H9 (cell line): ENCODE measurements around the gene SLX4IP. TPM values are rescaled to one million over a fixed set of nuclear protein-coding genes. Genes with fewer than 3 reads are reported as not detected.
A peak's percentile ranks its signal among the peaks of the same experiment; 100 is the strongest.

Experiments
- DNase-seq: peaks from one replicate; pipeline ENCODE4 v3.0.0-alpha.2; 2017
- H2AFZ ChIP-seq: one replicate; pipeline ENCODE4 v1.6.1; 2013; ENCODE audit warnings: mild to moderate bottlenecking, low read length, control low read depth, moderate library complexity
- H2AK5ac ChIP-seq: 2 replicates; pipeline ENCODE4 v1.6.1; 2013; ENCODE audit warnings: low read length, control low read depth, mixed read lengths; ENCODE audit not compliant: insufficient read length
- H2BK120ac ChIP-seq: one replicate; pipeline ENCODE4 v1.6.1; 2013; ENCODE audit warnings: low read depth, mild to moderate bottlenecking, low read length, control low read depth, inconsistent platforms; ENCODE audit not compliant: poor library complexity, severe bottlenecking
- H2BK12ac ChIP-seq: 2 replicates; pipeline ENCODE4 v1.6.1; 2013; ENCODE audit warnings: low read length, control low read depth, mixed read lengths, low read depth; ENCODE audit not compliant: insufficient read length
- H2BK15ac ChIP-seq: 2 replicates; pipeline ENCODE4 v1.6.1; 2013; ENCODE audit warnings: low read depth, low read length, control low read depth
- H2BK20ac ChIP-seq: one replicate; pipeline ENCODE4 v1.6.1; 2013; ENCODE audit warnings: low read depth, mild to moderate bottlenecking, low read length, control low read depth, inconsistent platforms; ENCODE audit not compliant: poor library complexity, severe bottlenecking
- H2BK5ac ChIP-seq: 2 replicates; pipeline ENCODE4 v1.6.1; 2013; ENCODE audit warnings: low read length, control low read depth, mixed read lengths; ENCODE audit not compliant: insufficient read length
- H3K14ac ChIP-seq: 2 replicates; pipeline ENCODE4 v1.6.1; 2013; ENCODE audit warnings: low read length, control low read depth; ENCODE audit not compliant: insufficient read depth
- H3K18ac ChIP-seq: 2 replicates; pipeline ENCODE4 v1.6.1; 2013; ENCODE audit warnings: low read depth, mild to moderate bottlenecking, mixed read lengths, low read length, control low read depth; ENCODE audit not compliant: insufficient read length
- H3K23ac ChIP-seq: 2 replicates; pipeline ENCODE4 v1.6.1; 2013; ENCODE audit warnings: low read length, control low read depth, mixed read lengths, low read depth; ENCODE audit not compliant: insufficient read length
- H3K23me2 ChIP-seq: 2 replicates; pipeline ENCODE4 v1.6.1; 2013; ENCODE audit warnings: low read depth, mild to moderate bottlenecking, mixed read lengths, low read length, control low read depth; ENCODE audit not compliant: insufficient read length, poor library complexity, severe bottlenecking
- H3K27ac ChIP-seq: 2 replicates; pipeline ENCODE4 v1.5.1; 2013; ENCODE audit warnings: low read length, control low read depth, mixed read lengths, low read depth; ENCODE audit not compliant: insufficient read length
- H3K27me3 ChIP-seq: 2 replicates; pipeline ENCODE4 v1.6.1; 2013; ENCODE audit warnings: low read length, control low read depth, inconsistent platforms; ENCODE audit not compliant: insufficient read depth
- H3K4ac ChIP-seq: 2 replicates; pipeline ENCODE4 v1.6.1; 2013; ENCODE audit warnings: low read depth, mild to moderate bottlenecking, control low read depth, inconsistent platforms, low read length, moderate library complexity
- H3K4me1 ChIP-seq: 2 replicates; pipeline ENCODE4 v1.6.1; 2013; ENCODE audit warnings: low read length, control low read depth, inconsistent platforms; ENCODE audit not compliant: insufficient read depth
- H3K4me2 ChIP-seq: 2 replicates; pipeline ENCODE4 v1.6.1; 2013; ENCODE audit warnings: low read length, control low read depth, mixed read lengths; ENCODE audit not compliant: insufficient read length, insufficient read depth
- H3K56ac ChIP-seq: 2 replicates; pipeline ENCODE4 v1.6.1; 2013; ENCODE audit warnings: low read depth, mild to moderate bottlenecking, mixed read lengths, low read length, control low read depth; ENCODE audit not compliant: insufficient read length
- H3K79me1 ChIP-seq: 2 replicates; pipeline ENCODE4 v1.6.1; 2013; ENCODE audit warnings: low read depth, mild to moderate bottlenecking, moderate library complexity, low read length, control low read depth, inconsistent platforms; ENCODE audit not compliant: insufficient read depth, poor library complexity, severe bottlenecking
- H3K79me2 ChIP-seq: 2 replicates; pipeline ENCODE4 v1.6.1; 2013; ENCODE audit warnings: low read length, control low read depth, inconsistent platforms; ENCODE audit not compliant: insufficient read depth
- H3K9ac ChIP-seq: 2 replicates; pipeline ENCODE4 v1.6.1; 2013; ENCODE audit warnings: low read length, control low read depth, mixed read lengths; ENCODE audit not compliant: insufficient read length; ENCODE audit errors: extremely low read depth
- H3K9me3 ChIP-seq: one replicate; pipeline ENCODE4 v1.6.1; 2013; ENCODE audit warnings: low read depth, low read length, inconsistent platforms; ENCODE audit not compliant: control insufficient read depth
- H3T11ph ChIP-seq: one replicate; pipeline ENCODE4 v1.6.1; 2013; ENCODE audit warnings: mild to moderate bottlenecking, low read length, control low read depth, inconsistent platforms
- H4K20me1 ChIP-seq: one replicate; pipeline ENCODE4 v1.6.1; 2013; ENCODE audit not compliant: control insufficient read depth, insufficient read length, insufficient read depth
- H4K5ac ChIP-seq: 2 replicates; pipeline ENCODE4 v1.6.1; 2013; ENCODE audit warnings: low read depth, mild to moderate bottlenecking, mixed read lengths, low read length, control low read depth; ENCODE audit not compliant: insufficient read length
- H4K8ac ChIP-seq: replicated peaks from 2 replicates; pipeline ENCODE4 v1.6.1; 2013; ENCODE audit warnings: low read length, control low read depth, mixed read lengths, low read depth; ENCODE audit not compliant: insufficient read length
- H4K91ac ChIP-seq: 2 replicates; pipeline ENCODE4 v1.6.1; 2013; ENCODE audit warnings: low read depth, mild to moderate bottlenecking, moderate library complexity, mixed read lengths, low read length, control low read depth; ENCODE audit not compliant: insufficient read length
- H3K27ac Mint-ChIP-seq, 3 experiments: 2 replicates in 2 of 3; 3 replicates in 1 of 3; pipeline ENCODE4 v1.8.0; 2020 to 2021; ENCODE audit warnings: mixed read lengths in 3 of 3, mild to moderate bottlenecking in 1 of 3, moderate library complexity in 1 of 3
- H3K27me3 Mint-ChIP-seq: 2 replicates; pipeline ENCODE4 v1.8.0; 2021; ENCODE audit warnings: low read depth, mild to moderate bottlenecking, moderate library complexity, mixed read lengths
- H3K36me3 Mint-ChIP-seq, 3 experiments: 2 replicates in 2 of 3; 3 replicates in 1 of 3; pipeline ENCODE4 v1.8.0; 2020 to 2021; ENCODE audit warnings: low read depth in 3 of 3, mixed read lengths in 3 of 3; ENCODE audit not compliant: insufficient read depth in 1 of 3
- H3K4me1 Mint-ChIP-seq, 2 experiments: 2 replicates each; pipeline ENCODE4 v1.8.0; 2020; ENCODE audit warnings: mixed read lengths in 2 of 2
- H3K4me3 Mint-ChIP-seq, 2 experiments: 2 replicates in 1 of 2; 3 replicates in 1 of 2; pipeline ENCODE4 v1.8.0; 2020 to 2021; ENCODE audit warnings: mild to moderate bottlenecking in 2 of 2, mixed read lengths in 2 of 2, moderate library complexity in 1 of 2
- H3K9me3 Mint-ChIP-seq, 2 experiments: 2 replicates in 1 of 2; 3 replicates in 1 of 2; pipeline ENCODE4 v1.8.0; 2020; ENCODE audit warnings: mild to moderate bottlenecking in 2 of 2, mixed read lengths in 2 of 2, moderate library complexity in 1 of 2
- WGBS: extraction: QIAGEN DNeasy Blood & Tissue Kit; methylation state at CpG from one replicate; pipeline ENCODE4 v1.1.7; 2013; ENCODE audit warnings: missing lambda C conversion rate, low lambda C conversion rate, mixed read lengths; ENCODE audit not compliant: insufficient read length; ENCODE audit errors: extremely low coverage; 5-methylcytosine and 5-hydroxymethylcytosine counted together
- total RNA-seq: library from RNA; stranded (reverse); gene quantifications from 2 replicates; pipeline ENCODE4 v1.2.1, GENCODE V29; 2021
- TF ChIP-seq, protein P1 (sequence below): fragments of 200-600 bp; sonication (generic); conservative IDR thresholded peaks from 3 replicates; pipeline ENCODE4 v1.8.0; 2021; ENCODE audit warnings: antibody characterized with exemption, mild to moderate bottlenecking

SLX4IP gene
- total RNA-seq, 1 experiment from 2014 or later = 7.9 TPM

DNA sequence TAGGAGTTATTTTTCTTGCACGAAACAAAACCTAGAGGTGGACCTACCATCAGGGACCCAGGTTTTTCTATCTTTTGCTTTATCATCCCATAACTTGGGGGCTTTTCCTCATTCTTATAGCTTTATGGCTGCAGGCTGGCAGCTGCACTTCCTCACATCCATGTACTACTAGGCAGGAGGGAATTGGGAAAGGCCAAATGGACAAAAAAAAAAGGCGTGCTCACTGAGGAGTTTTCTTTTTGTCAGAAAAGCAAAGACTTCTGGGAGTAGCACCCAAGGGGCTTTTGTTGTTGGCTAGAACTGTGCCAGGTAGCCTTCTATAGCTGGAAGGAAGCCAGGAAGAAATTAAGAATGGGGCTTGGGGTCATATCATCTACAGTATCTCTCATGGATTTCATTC lies 61.4 kb downstream of the SLX4IP start:
- Histone ChIP-seq H2BK120ac (no peak overlapping the region), H2BK15ac (no peak overlapping the region), H3K4me1 (peaks cover 8% of the 10 kb centered on the region; the same call in 1 of the 2 replicates), H3K18ac (no peak overlapping the region), H2AK5ac (no peak overlapping the region), H3K79me2 (no peaks in the 10 kb centered on the region), H4K8ac (no peak overlapping the region), H4K20me1 (no peaks in the 10 kb centered on the region), H3K4ac (no peak overlapping the region), H3K23ac (no peak overlapping the region), H2BK5ac (no peak overlapping the region), H3K23me2 (no peaks in the 10 kb centered on the region), H3K27me3 (no peaks in the 10 kb centered on the region), H2BK12ac (no peak overlapping the region), H4K5ac (no peak overlapping the region), H3K27ac (no peak overlapping the region), H2AFZ (no peak overlapping the region), H3K4me2 (no peak overlapping the region), H3T11ph (no peak overlapping the region), H3K14ac (no peak overlapping the region), H2BK20ac (no peak overlapping the region), H3K9ac (no peak overlapping the region), H3K56ac (no peak overlapping the region), H4K91ac (no peak overlapping the region), H3K9me3 (no peaks in the 10 kb centered on the region), H3K79me1 (peaks cover 2% of the 10 kb centered on the region)
- no peaks in the 10 kb centered on the region; the same call in 1 of the 2 replicates for H3K27me3 Mint-ChIP-seq
- DNase-seq = no peak
- H3K27ac Mint-ChIP-seq = peak overlapping the region in 1 of 3 experiments; percentile 55; a peak in 2 of 7 replicates
- peaks cover 32 to 36% of the 10 kb centered on the region in 2 experiments for H3K4me1 Mint-ChIP-seq
- TF ChIP-seq, protein P1, sequence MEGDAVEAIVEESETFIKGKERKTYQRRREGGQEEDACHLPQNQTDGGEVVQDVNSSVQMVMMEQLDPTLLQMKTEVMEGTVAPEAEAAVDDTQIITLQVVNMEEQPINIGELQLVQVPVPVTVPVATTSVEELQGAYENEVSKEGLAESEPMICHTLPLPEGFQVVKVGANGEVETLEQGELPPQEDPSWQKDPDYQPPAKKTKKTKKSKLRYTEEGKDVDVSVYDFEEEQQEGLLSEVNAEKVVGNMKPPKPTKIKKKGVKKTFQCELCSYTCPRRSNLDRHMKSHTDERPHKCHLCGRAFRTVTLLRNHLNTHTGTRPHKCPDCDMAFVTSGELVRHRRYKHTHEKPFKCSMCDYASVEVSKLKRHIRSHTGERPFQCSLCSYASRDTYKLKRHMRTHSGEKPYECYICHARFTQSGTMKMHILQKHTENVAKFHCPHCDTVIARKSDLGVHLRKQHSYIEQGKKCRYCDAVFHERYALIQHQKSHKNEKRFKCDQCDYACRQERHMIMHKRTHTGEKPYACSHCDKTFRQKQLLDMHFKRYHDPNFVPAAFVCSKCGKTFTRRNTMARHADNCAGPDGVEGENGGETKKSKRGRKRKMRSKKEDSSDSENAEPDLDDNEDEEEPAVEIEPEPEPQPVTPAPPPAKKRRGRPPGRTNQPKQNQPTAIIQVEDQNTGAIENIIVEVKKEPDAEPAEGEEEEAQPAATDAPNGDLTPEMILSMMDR = no peak
- WGBS = no CpG with 5 or more reads among the region's 2 CpGs
- H3K36me3 Mint-ChIP-seq = no peaks in the 10 kb centered on the region; a peak in 1 of 7 replicates
- H3K9me3 Mint-ChIP-seq = peaks cover 0 to 5% of the 10 kb centered on the region in 2 experiments; a peak in 1 of 5 replicates
- no peak overlapping the region for H3K4me3 Mint-ChIP-seq
